ENCODE measurements around the gene TGFBRAP1.
"Not testable (repeated sequence)": the region's sequence is repeated elsewhere in the genome, so short reads cannot be mapped to it uniquely, and the experiment has no call there.

The TGFBRAP1 gene

GRCh38 chr2:105258835-105259350 is 70.6 kb downstream of the TGFBRAP1 start:
- DNase-seq (ENCODE audit: insufficient read length) (no peak), FAIRE-seq (no peak)
- no peak for TF ChIP-seq POLR2A (IDR thresholded peaks at IDR 0.05; ENCODE audit: low read depth, low read length)
- no peak for TF ChIP-seq POLR2AphosphoS5 (IDR thresholded peaks at IDR 0.05; ENCODE audit: low read depth, low read length)
- no peak for TF ChIP-seq TAF1 (IDR thresholded peaks at IDR 0.05; ENCODE audit: borderline replicate concordance, low read depth, low read length)

- TF ChIP-seq POLR2AphosphoS5 (IDR thresholded peaks at IDR 0.05; ENCODE audit: low read depth, low read length) (no peak), POLR2A (IDR thresholded peaks at IDR 0.05; ENCODE audit: low read depth, low read length) (no peak), TAF1 (IDR thresholded peaks at IDR 0.05; ENCODE audit: borderline replicate concordance, low read depth, low read length) (no peak)
- no peak for DNase-seq (ENCODE audit: insufficient read length)
- FAIRE-seq = no peak
These were observed 71.6 kb downstream of the TGFBRAP1 start for GRCh38 chr2:105257981-105258380.

GRCh38 chr2:105256431-105257047 is 73.0 kb downstream of the TGFBRAP1 start:
- DNase-seq (ENCODE audit: insufficient read length) (no peak), FAIRE-seq (no peak)

GRCh38 chr2:105255979-105256378 is 73.6 kb downstream of the TGFBRAP1 start:
- FAIRE-seq (no peak), DNase-seq (ENCODE audit: insufficient read length) (no peak)
- TF ChIP-seq TAF1 (IDR thresholded peaks at IDR 0.05; ENCODE audit: borderline replicate concordance, low read depth, low read length) (no peak), POLR2A (IDR thresholded peaks at IDR 0.05; ENCODE audit: low read depth, low read length) (no peak), POLR2AphosphoS5 (IDR thresholded peaks at IDR 0.05; ENCODE audit: low read depth, low read length) (no peak)

More at GRCh38 chr2:105256431-105257047, 73.0 kb downstream of the TGFBRAP1 start:
- TF ChIP-seq TAF1 (IDR thresholded peaks at IDR 0.05; ENCODE audit: borderline replicate concordance, low read depth, low read length) = no peak

- DNase-seq (ENCODE audit: insufficient read length) (no peak), FAIRE-seq (no peak)
- no peak for TF ChIP-seq POLR2AphosphoS5 (IDR thresholded peaks at IDR 0.05; ENCODE audit: low read depth, low read length)
- no peak for TF ChIP-seq TAF1 (IDR thresholded peaks at IDR 0.05; ENCODE audit: borderline replicate concordance, low read depth, low read length)
- no peak for TF ChIP-seq POLR2A (IDR thresholded peaks at IDR 0.05; ENCODE audit: low read depth, low read length)
These were observed 74.9 kb downstream of the TGFBRAP1 start for GRCh38 chr2:105254531-105255210.

GRCh38 chr2:105252271-105252670 is 77.3 kb downstream of the TGFBRAP1 start:
- FAIRE-seq (no peak), DNase-seq (ENCODE audit: insufficient read length) (no peak)
- TF ChIP-seq POLR2A (IDR thresholded peaks at IDR 0.05; ENCODE audit: low read depth, low read length) = no peak
- TF ChIP-seq TAF1 (IDR thresholded peaks at IDR 0.05; ENCODE audit: borderline replicate concordance, low read depth, low read length) = no peak

- FAIRE-seq; DNase-seq (ENCODE audit: insufficient read length): not testable (repeated sequence)
These were observed 78.4 kb downstream of the TGFBRAP1 start for GRCh38 chr2:105251016-105251648.

- no peak for DNase-seq (ENCODE audit: insufficient read length)
- no peak for TF ChIP-seq POLR2A (IDR thresholded peaks at IDR 0.05; ENCODE audit: low read depth, low read length)
- TF ChIP-seq POLR2AphosphoS5 (IDR thresholded peaks at IDR 0.05; ENCODE audit: low read depth, low read length) = no peak
- no peak for TF ChIP-seq TAF1 (IDR thresholded peaks at IDR 0.05; ENCODE audit: borderline replicate concordance, low read depth, low read length)
- no peak for FAIRE-seq
These were observed 79.6 kb downstream of the TGFBRAP1 start for GRCh38 chr2:105249891-105250290.

- TF ChIP-seq POLR2AphosphoS5 (IDR thresholded peaks at IDR 0.05; ENCODE audit: low read depth, low read length) = no peak
- no peak for TF ChIP-seq POLR2A (IDR thresholded peaks at IDR 0.05; ENCODE audit: low read depth, low read length)
- no peak for TF ChIP-seq TAF1 (IDR thresholded peaks at IDR 0.05; ENCODE audit: borderline replicate concordance, low read depth, low read length)
- no peak for FAIRE-seq
- DNase-seq (ENCODE audit: insufficient read length) = no peak
These were observed 80.4 kb downstream of the TGFBRAP1 start for GRCh38 chr2:105249181-105249580.

GRCh38 chr2:105248316-105249070 is 81.0 kb downstream of the TGFBRAP1 start:
- TF ChIP-seq POLR2AphosphoS5 (IDR thresholded peaks at IDR 0.05; ENCODE audit: low read depth, low read length) (no peak), POLR2A (IDR thresholded peaks at IDR 0.05; ENCODE audit: low read depth, low read length) (no peak), TAF1 (IDR thresholded peaks at IDR 0.05; ENCODE audit: borderline replicate concordance, low read depth, low read length) (no peak)
- FAIRE-seq = no peak
- no peak for DNase-seq (ENCODE audit: insufficient read length)

- DNase-seq (ENCODE audit: insufficient read length) (no peak), FAIRE-seq (no peak)
- TF ChIP-seq POLR2AphosphoS5 (IDR thresholded peaks at IDR 0.05; ENCODE audit: low read depth, low read length) (no peak), POLR2A (IDR thresholded peaks at IDR 0.05; ENCODE audit: low read depth, low read length) (no peak), TAF1 (IDR thresholded peaks at IDR 0.05; ENCODE audit: borderline replicate concordance, low read depth, low read length) (no peak)
These were observed 85.1 kb downstream of the TGFBRAP1 start for GRCh38 chr2:105244451-105244850.

Data from GM12892 (cell line).